ENCODE data around the gene PRLH. TPM values are rescaled to one million over a fixed set of nuclear protein-coding genes. Genes with fewer than 3 reads are reported as not detected.

PRLH gene
- total and polyA plus RNA-seq, 12 donors, result not detected

GRCh38 chr2:237546040-237546875, 20.1 kb upstream of the PRLH start:
- peaks cover 0 to 6% (median 1%) of the 10 kb centered on the region in 9 donors for H3K4me1 ChIP-seq
- no peak overlapping the region for H3K4me3 ChIP-seq
- no peak for ATAC-seq
- H3K27me3 ChIP-seq, result no peaks in the 10 kb centered on the region
- DNase-seq, result no peak
- H3K27ac ChIP-seq, result no peak overlapping the region
- intact Hi-C loops (cut with DNase I), result no loop called here
- 71 to 83% methylated on average over 8 of the region's 8 CpGs for WGBS, 2 donors
- H3K9me3 ChIP-seq, result no peaks in the 10 kb centered on the region
- peaks cover 0 to 23% (median 0%) of the 10 kb centered on the region in 9 donors for H3K36me3 ChIP-seq
- TF ChIP-seq, protein P1, sequence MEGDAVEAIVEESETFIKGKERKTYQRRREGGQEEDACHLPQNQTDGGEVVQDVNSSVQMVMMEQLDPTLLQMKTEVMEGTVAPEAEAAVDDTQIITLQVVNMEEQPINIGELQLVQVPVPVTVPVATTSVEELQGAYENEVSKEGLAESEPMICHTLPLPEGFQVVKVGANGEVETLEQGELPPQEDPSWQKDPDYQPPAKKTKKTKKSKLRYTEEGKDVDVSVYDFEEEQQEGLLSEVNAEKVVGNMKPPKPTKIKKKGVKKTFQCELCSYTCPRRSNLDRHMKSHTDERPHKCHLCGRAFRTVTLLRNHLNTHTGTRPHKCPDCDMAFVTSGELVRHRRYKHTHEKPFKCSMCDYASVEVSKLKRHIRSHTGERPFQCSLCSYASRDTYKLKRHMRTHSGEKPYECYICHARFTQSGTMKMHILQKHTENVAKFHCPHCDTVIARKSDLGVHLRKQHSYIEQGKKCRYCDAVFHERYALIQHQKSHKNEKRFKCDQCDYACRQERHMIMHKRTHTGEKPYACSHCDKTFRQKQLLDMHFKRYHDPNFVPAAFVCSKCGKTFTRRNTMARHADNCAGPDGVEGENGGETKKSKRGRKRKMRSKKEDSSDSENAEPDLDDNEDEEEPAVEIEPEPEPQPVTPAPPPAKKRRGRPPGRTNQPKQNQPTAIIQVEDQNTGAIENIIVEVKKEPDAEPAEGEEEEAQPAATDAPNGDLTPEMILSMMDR (IDR thresholded peaks at IDR 0.05), result no peak

DNA sequence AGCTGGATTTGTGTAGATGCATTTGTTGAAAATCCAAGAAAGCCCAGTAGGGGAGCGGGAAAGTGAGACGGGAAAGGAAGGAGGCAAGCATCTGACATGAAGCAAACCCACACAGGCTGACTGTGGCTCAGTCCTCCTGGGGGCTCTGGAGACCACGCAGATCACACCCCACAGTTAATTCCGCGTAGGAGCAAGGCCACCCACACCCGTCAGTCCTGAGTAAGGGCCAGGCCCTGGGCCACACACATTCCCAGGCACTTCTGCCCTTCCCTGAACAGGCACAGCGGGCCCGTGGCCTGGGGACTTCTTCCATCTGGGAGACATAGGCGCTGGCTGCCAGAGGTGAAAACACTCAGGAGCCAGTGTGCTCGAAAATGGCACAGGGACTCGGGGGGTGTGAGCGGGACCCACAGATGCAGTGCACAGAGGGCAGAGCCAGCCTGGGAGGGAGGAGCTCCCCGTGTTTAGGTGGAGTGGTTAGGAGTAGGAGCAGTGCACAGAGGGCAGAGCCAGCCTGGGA, 19.4 kb upstream of the PRLH start:
- intact Hi-C loops (cut with DNase I), result no loop called here
- no peak for ATAC-seq

DNA sequence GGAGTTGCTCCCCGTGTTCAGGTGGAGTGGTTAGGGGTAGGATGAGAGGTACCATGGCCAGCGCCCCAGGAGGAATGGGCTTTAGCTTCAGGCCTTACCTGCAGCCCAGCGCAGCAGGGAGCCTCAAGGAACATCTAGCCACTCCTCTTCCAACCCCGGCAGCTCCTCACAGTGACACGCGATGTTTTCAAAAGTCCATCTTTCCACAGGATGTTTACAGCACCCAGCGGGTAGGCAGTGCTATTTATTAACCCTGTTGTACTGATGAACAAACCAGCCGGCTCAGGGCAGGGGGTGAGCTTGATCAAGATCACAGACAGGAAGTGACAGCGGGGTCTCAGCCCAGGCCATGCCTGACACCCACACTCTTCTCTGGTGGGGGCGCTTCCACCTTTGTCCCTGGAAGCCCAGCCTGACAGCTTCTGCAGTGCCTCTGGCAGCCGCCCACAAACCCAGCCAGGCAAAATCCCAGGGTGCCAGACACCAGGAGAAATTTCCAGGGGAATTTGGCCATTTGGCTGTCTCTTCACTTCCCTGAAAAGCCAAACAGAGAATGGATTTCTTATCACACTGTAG, 18.4 kb upstream of the PRLH start:
- TF ChIP-seq, protein P1 (IDR thresholded peaks at IDR 0.05), result no peak
- ATAC-seq (no peak), DNase-seq (no peak)
- Histone ChIP-seq H3K27me3 (no peaks in the 10 kb centered on the region), H3K9me3 (no peaks in the 10 kb centered on the region), H3K27ac (no peak overlapping the region), H3K4me3 (no peak overlapping the region), H3K36me3 (peaks cover 0 to 27% (median 0%) of the 10 kb centered on the region in 9 donors), H3K4me1 (peaks cover 0 to 3% (median 0%) of the 10 kb centered on the region in 9 donors)
- intact Hi-C loops (cut with DNase I), result no loop called here
- WGBS, 2 donors, result 51% methylated on average over 11 of the region's 11 CpGs

More for the DNA sequence above, 19.4 kb upstream of the PRLH start:
- Histone ChIP-seq H3K27ac (no peak overlapping the region), H3K4me3 (no peak overlapping the region), H3K27me3 (no peaks in the 10 kb centered on the region), H3K9me3 (no peaks in the 10 kb centered on the region), H3K36me3 (peaks cover 0 to 21% (median 0%) of the 10 kb centered on the region in 9 donors), H3K4me1 (peaks cover 0 to 3% (median 0%) of the 10 kb centered on the region in 9 donors)
- no peak for DNase-seq
- WGBS, 2 donors, result 78 to 83% methylated on average over 13 of the region's 13 CpGs
- TF ChIP-seq, protein P1 (IDR thresholded peaks at IDR 0.05), result no peak

DNA sequence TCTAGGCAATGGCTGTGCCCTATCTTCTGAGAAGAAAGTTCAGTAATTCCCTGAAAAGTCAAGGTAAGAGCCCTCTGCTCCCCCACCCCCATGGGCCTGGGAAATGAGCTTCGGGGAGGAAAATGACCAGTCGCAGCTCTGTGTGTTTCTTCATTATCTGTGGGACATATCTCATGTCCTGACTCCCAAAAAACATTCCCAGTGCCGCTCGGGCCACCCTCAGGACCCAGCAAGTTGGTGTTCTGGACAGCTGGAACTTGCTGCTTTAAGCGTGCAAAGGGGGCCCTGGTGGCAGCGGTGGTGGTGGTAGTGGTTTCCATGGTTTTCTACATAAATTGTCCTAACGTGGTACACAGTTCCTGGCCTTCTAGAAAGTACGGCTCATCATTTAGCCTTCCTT, 17.2 kb upstream of the PRLH start:
- H3K27ac ChIP-seq, result no peak overlapping the region
- peaks cover 0 to 3% (median 0%) of the 10 kb centered on the region in 9 donors for H3K4me1 ChIP-seq
- ATAC-seq (no peak), DNase-seq (no peak)
- intact Hi-C loops (cut with DNase I), result no loop called here
- peaks cover 0 to 37% (median 0%) of the 10 kb centered on the region in 9 donors for H3K36me3 ChIP-seq
- no peak overlapping the region for H3K4me3 ChIP-seq
- no peaks in the 10 kb centered on the region for H3K27me3 ChIP-seq
- WGBS, 2 donors, result 90 to 91% methylated on average over 8 of the region's 8 CpGs
- TF ChIP-seq, protein P1 (IDR thresholded peaks at IDR 0.05), result no peak
- no peaks in the 10 kb centered on the region for H3K9me3 ChIP-seq
